HepG2 (cell line): ENCODE results near the gene TCF19. TPM values are rescaled to one million over a fixed set of nuclear protein-coding genes. Genes with fewer than 3 reads are reported as not detected.

ENCODE experiments used
- BCL3 ChIP-seq: sonication (generic); formaldehyde crosslinking; IDR thresholded peaks from 2 replicates; pipeline ENCODE4 v1.5.1; 2020; ENCODE audit warnings: mild to moderate bottlenecking, missing genetic modification reagents, moderate library complexity
- BRCA1 ChIP-seq: sonication (generic); formaldehyde crosslinking; IDR thresholded peaks from 2 replicates; pipeline ENCODE4 v1.4.0; 2020; ENCODE audit warnings: missing genetic modification reagents
- HMG20A ChIP-seq: IDR thresholded peaks from 2 replicates; pipeline ENCODE4 v1.6.1; 2016; ENCODE audit warnings: borderline replicate concordance
- HNRNPK ChIP-seq: fragments of 200-400 bp; formaldehyde crosslinking; IDR thresholded peaks from 2 replicates; pipeline ENCODE4 v1.6.1; 2018; ENCODE audit warnings: low read length, low read depth, moderate library complexity, mild to moderate bottlenecking; ENCODE audit not compliant: poor library complexity, severe bottlenecking
- MTA1 ChIP-seq: sonication (generic); formaldehyde crosslinking; IDR thresholded peaks from 2 replicates; pipeline ENCODE4 v1.4.0; 2020; ENCODE audit warnings: missing genetic modification reagents, mild to moderate bottlenecking, borderline replicate concordance
- NFIB ChIP-seq: sonication (generic); formaldehyde crosslinking; IDR thresholded peaks from 2 replicates; pipeline ENCODE4 v1.9.0; 2021; ENCODE audit warnings: missing genetic modification reagents, mild to moderate bottlenecking, borderline replicate concordance
- RARG ChIP-seq: sonication (generic); formaldehyde crosslinking; IDR thresholded peaks from 2 replicates; pipeline ENCODE4 v1.4.0; 2020; ENCODE audit warnings: low read depth, mild to moderate bottlenecking, missing genetic modification reagents
- SMARCC2 ChIP-seq: fragments of 450-650 bp; IDR thresholded peaks from 2 replicates; pipeline ENCODE4 v1.6.1; 2017; ENCODE audit warnings: antibody characterized with exemption, mild to moderate bottlenecking
- ZBTB3 ChIP-seq: sonication (generic); formaldehyde crosslinking; IDR thresholded peaks from 2 replicates; pipeline ENCODE4 v1.4.0; 2020; ENCODE audit warnings: low read depth, mild to moderate bottlenecking, moderate library complexity, missing genetic modification reagents, borderline replicate concordance
- ZC3H13 ChIP-seq: sonication (generic); formaldehyde crosslinking; IDR thresholded peaks from 2 replicates; pipeline ENCODE4 v1.8.1; 2023; ENCODE audit warnings: mild to moderate bottlenecking, missing genetic modification reagents, moderate library complexity
- ZNF274 ChIP-seq: sonication (generic); formaldehyde crosslinking; IDR thresholded peaks from 2 replicates; pipeline ENCODE4 v1.5.1; 2020; ENCODE audit warnings: mild to moderate bottlenecking, missing genetic modification reagents
- ZNF646 ChIP-seq: sonication (generic); formaldehyde crosslinking; IDR thresholded peaks from 2 replicates; pipeline ENCODE4 v1.9.0; 2021; ENCODE audit warnings: mild to moderate bottlenecking, missing genetic modification reagents
- ZNF678 ChIP-seq: sonication (generic); formaldehyde crosslinking; IDR thresholded peaks from 2 replicates; pipeline ENCODE4 v1.4.0; 2020; ENCODE audit warnings: mild to moderate bottlenecking, missing genetic modification reagents
- ZNF724P ChIP-seq: sonication (generic); formaldehyde crosslinking; IDR thresholded peaks from 2 replicates; pipeline ENCODE4 v1.8.0; 2022; ENCODE audit warnings: missing genetic modification reagents, borderline replicate concordance
- ZNF75D ChIP-seq: sonication (generic); formaldehyde crosslinking; IDR thresholded peaks from 2 replicates; pipeline ENCODE4 v1.8.1; 2023; ENCODE audit warnings: missing genetic modification reagents, mild to moderate bottlenecking, borderline replicate concordance
- ZSCAN12 ChIP-seq: sonication (generic); formaldehyde crosslinking; IDR thresholded peaks from 2 replicates; pipeline ENCODE4 v1.9.0; 2021; ENCODE audit warnings: mild to moderate bottlenecking, missing genetic modification reagents
- polyA plus RNA-seq, 8 experiments: library from polyadenylated mRNA; depleted of rRNA in 3 of 8; stranded (reverse) in 7 of 8; unstranded in 1 of 8; fragments of >200 nt; fragmentation: Illumina TruSeq in 4 of 8; extraction: Trizol in 4 of 8; gene quantifications; 2 replicates each; pipeline versions ENCODE4 v1.2.1 to v1.2.3, GENCODE V29; 2011 to 2016; ENCODE audit warnings: low read depth in 4 of 8, missing spikeins in 1 of 8, mixed read lengths in 1 of 8; ENCODE audit not compliant: insufficient read depth in 1 of 8
- total RNA-seq, 5 experiments: library from RNA; depleted of rRNA; stranded (reverse); fragments of >200 nt; fragmentation: Illumina TruSeq; extraction: Trizol; gene quantifications; 2 replicates each; pipeline ENCODE4 v1.2.3, GENCODE V29; 2016; ENCODE audit warnings: low read depth in 1 of 5
- TF ChIP-seq, protein P1 (sequence below): sonication (generic); formaldehyde crosslinking; IDR thresholded peaks from 2 replicates; pipeline ENCODE4 v1.5.1; 2020; ENCODE audit warnings: mild to moderate bottlenecking, missing genetic modification reagents, moderate library complexity

The TCF19 gene
- total and polyA plus RNA-seq, 2 of the 13 experiments (the other 11 are each of a cell fraction or from before 2014, with no cell fraction given), result 4.9 to 22.2 TPM

DNA sequence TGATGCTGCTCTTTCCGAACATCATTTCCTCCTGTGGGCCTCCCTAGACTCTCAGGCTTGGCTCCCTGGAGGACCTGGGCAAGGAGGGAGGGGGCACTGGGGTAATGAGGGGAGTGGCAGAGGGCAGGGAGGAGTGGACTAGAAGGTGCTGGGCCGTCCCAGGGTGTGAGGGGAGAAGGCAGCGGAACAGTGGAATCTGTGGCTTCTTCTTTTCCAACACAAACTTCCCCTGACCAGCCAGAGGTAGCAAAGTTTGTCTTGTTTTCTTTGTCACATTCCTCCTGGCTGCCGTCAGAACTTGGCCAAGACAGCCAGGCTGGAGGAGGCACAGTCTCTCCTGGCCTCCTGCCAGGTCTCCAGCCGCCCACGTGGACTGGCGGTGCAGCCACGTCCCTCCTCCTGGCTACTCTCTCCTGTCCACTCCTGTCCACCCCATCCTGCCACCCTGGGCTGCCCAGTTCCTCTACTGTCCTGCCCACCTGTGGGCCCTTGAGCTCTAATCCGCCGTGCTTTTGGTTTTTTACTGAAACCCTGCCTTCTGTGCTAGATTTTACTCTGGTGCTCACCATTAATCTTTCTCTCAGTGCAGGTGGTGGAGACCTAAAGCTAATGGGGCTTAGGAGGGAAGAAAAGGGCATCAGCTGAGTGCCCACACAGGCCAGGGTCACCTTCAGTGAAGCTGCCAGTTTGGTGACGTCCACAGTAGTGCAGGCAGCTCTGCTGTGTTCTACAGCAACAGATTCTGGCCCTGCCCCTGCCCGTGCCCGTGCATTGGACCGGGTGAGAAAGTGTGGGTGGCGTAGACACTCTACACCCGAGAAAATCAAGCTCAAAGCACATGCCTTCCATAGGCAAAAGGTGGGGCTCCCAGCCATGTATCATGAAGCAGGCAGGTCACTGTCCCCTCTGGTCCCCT lies 35.3 kb upstream of the TCF19 start (continued):
- TF ChIP-seq HMG20A (CRISPR knock-in tag) (peak; percentile 26; the same call in 1 of the 2 replicates), SMARCC2 (no peak), ZNF646 (CRISPR knock-in tag) (no peak), NFIB (no peak), MTA1 (CRISPR knock-in tag) (no peak), HNRNPK (no peak), ZSCAN12 (CRISPR knock-in tag) (no peak), BCL3 (no peak), ZNF678 (CRISPR knock-in tag) (no peak), ZNF75D (CRISPR knock-in tag) (no peak), ZBTB3 (no peak), ZNF274 (no peak), ZC3H13 (CRISPR knock-in tag) (no peak), BRCA1 (no peak), RARG (CRISPR knock-in tag) (no peak), ZNF724P (no peak)
- TF ChIP-seq, protein P1, sequence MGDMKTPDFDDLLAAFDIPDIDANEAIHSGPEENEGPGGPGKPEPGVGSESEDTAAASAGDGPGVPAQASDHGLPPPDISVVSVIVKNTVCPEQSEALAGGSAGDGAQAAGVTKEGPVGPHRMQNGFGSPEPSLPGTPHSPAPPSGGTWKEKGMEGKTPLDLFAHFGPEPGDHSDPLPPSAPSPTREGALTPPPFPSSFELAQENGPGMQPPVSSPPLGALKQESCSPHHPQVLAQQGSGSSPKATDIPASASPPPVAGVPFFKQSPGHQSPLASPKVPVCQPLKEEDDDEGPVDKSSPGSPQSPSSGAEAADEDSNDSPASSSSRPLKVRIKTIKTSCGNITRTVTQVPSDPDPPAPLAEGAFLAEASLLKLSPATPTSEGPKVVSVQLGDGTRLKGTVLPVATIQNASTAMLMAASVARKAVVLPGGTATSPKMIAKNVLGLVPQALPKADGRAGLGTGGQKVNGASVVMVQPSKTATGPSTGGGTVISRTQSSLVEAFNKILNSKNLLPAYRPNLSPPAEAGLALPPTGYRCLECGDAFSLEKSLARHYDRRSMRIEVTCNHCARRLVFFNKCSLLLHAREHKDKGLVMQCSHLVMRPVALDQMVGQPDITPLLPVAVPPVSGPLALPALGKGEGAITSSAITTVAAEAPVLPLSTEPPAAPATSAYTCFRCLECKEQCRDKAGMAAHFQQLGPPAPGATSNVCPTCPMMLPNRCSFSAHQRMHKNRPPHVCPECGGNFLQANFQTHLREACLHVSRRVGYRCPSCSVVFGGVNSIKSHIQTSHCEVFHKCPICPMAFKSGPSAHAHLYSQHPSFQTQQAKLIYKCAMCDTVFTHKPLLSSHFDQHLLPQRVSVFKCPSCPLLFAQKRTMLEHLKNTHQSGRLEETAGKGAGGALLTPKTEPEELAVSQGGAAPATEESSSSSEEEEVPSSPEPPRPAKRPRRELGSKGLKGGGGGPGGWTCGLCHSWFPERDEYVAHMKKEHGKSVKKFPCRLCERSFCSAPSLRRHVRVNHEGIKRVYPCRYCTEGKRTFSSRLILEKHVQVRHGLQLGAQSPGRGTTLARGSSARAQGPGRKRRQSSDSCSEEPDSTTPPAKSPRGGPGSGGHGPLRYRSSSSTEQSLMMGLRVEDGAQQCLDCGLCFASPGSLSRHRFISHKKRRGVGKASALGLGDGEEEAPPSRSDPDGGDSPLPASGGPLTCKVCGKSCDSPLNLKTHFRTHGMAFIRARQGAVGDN, result peak; percentile 26; the same call in 1 of the 2 replicates
